Pancreas (tissue), 10 donors: ENCODE measurements around the gene RIN1. TPM values are rescaled to one million over a fixed set of nuclear protein-coding genes. Genes with fewer than 3 reads are reported as not detected.

Source experiments
- ATAC-seq, 4 donors: fragments of 200-7000 bp; cut with Tn5 transposase; one replicate each; pipeline versions ENCODE4 v1.8.0 to v1.9.1; 2020; ENCODE audit warnings: mild to moderate bottlenecking in 4 of 4, moderate library complexity in 4 of 4
- DNase-seq, 6 donors: peaks; one replicate each; pipeline ENCODE4 v3.0.0-alpha.2; 2020
- FAIRE-seq: peaks from 2 replicates; lab custom pipeline; 2012; peaks lifted over from hg19 to GRCh38; lab: Jason Lieb, UNC
- H3K27ac ChIP-seq, 4 donors: fragments of 200-600 bp; sonication (generic); 1 replicate in 3 of 4; 2 replicates in 1 of 4; pipeline versions ENCODE4 v1.5.0 to v1.8.0; 2020
- H3K27me3 ChIP-seq, 4 donors: fragments of 200-600 bp; one replicate each; pipeline ENCODE4 v1.8.0; 2021
- H3K36me3 ChIP-seq, 3 donors: fragments of 200-600 bp; sonication (generic) in 1 of 3; one replicate each; pipeline versions ENCODE4 v1.5.0 to v1.8.0; 2020 to 2021
- H3K4me1 ChIP-seq, 3 donors: fragments of 200-600 bp; one replicate each; pipeline ENCODE4 v1.8.0; 2021
- H3K4me3 ChIP-seq, 4 donors: fragments of 200-600 bp; sonication (generic) in 2 of 4; one replicate each; pipeline versions ENCODE4 v1.5.0 to v1.8.0; 2020 to 2021
- H3K9me3 ChIP-seq, 4 donors: fragments of 200-600 bp; one replicate each; pipeline ENCODE4 v1.8.0; 2021
- CTCF ChIP-seq, 4 donors: fragments of 200-600 bp; sonication (generic) in 3 of 4; IDR thresholded peaks; one replicate each; pipeline versions ENCODE4 v1.5.0 to v1.8.0; 2021; ENCODE audit warnings: antibody characterized with exemption in 4 of 4
- WGBS, 2 donors: extraction: QIAGEN DNeasy Blood & Tissue Kit; methylation state at CpG; one replicate each; pipeline ENCODE4 v1.1.7; 2013; 5-methylcytosine and 5-hydroxymethylcytosine counted together
- intact Hi-C, 3 donors: fragments of 100-400 bp; cut with DNase I; formaldehyde crosslinking; loops; one replicate each; pipeline versions ENCODE4 v1.11.1 to v1.14.2; 2022
- polyA plus RNA-seq, 2 donors: library from polyadenylated mRNA; stranded (reverse); fragments of 200-250 nt; gene quantifications; one replicate each; pipeline ENCODE4 v1.2.3, GENCODE V29; 2013
- total RNA-seq, 6 donors: library from RNA; stranded (reverse); fragmentation: NEBNext Ultra II Directional in 4 of 6; extraction: Animal tissue kit (Norgen Biotek cat#: 25700) in 4 of 6; gene quantifications; one replicate each; pipeline versions ENCODE4 v1.2.1 to v1.2.4, GENCODE V29; 2021 to 2023
- donor health status: healthy with polysubstance abuse.
- donor health status: DM: no; HTN: no; CAD: no; lungs with moderate emphysema.
- donor health status: DM: no; HTN: no; CAD: no.
- donor health status: control.
- donor health status: control.
- donor health status: Bipolar disorder and iron deficiency.
- donor health status: DM: yes; HTN: yes; CAD: no.
- donor health status: DM: no; HTN: no; CAD: no.
- donor health status: DM: no; HTN: no; CAD: no.
- donor health status: DM: yes; HTN: yes; CAD: no.

RIN1 gene
- total and polyA plus RNA-seq, 8 donors, result 2.7 to 15.7 (median 4.8) TPM

GRCh38 chr11:66365711-66366619 is 29.7 kb upstream of the RIN1 start:
- Histone ChIP-seq H3K36me3 (no peaks in the 10 kb centered on the region), H3K4me1 (no peaks in the 10 kb centered on the region), H3K9me3 (no peaks in the 10 kb centered on the region), H3K27ac (no peak overlapping the region), H3K27me3 (no peaks in the 10 kb centered on the region), H3K4me3 (no peak overlapping the region)
- 88 to 90% methylated on average over 14 of the region's 14 CpGs for WGBS, 2 donors
- TF ChIP-seq CTCF (IDR thresholded peaks at IDR 0.05), result no peak
- intact Hi-C loops, result no loop called here
- ATAC-seq (no peak), DNase-seq (peak in 2 of 6 donors; percentile 22 to 56), FAIRE-seq (no peak)

GRCh38 chr11:66365166-66365565 is 28.9 kb upstream of the RIN1 start:
- no peak for TF ChIP-seq CTCF (IDR thresholded peaks at IDR 0.05)
- Histone ChIP-seq H3K36me3 (no peaks in the 10 kb centered on the region), H3K27me3 (no peaks in the 10 kb centered on the region), H3K27ac (no peak overlapping the region), H3K9me3 (no peaks in the 10 kb centered on the region), H3K4me1 (no peaks in the 10 kb centered on the region), H3K4me3 (no peak overlapping the region)
- WGBS, 2 donors, result 93 to 96% methylated on average over 6 of the region's 6 CpGs
- intact Hi-C loops, result no loop called here
- peak in 1 of 6 donors; percentile 14 for DNase-seq
- ATAC-seq, result no peak
- no peak for FAIRE-seq

- FAIRE-seq (no peak), DNase-seq (peak in 4 of 6 donors; percentile 61 to 79 (median 77)), ATAC-seq (peak in 3 of 4 donors; percentile 21 to 56 (median 51))
- TF ChIP-seq CTCF (IDR thresholded peaks at IDR 0.05), result peak; percentile 36 to 56 (median 48)
- intact Hi-C loops, result no loop called here
- H3K36me3 ChIP-seq, result no peaks in the 10 kb centered on the region
- H3K27ac ChIP-seq, result no peak overlapping the region
- no peaks in the 10 kb centered on the region for H3K9me3 ChIP-seq
- 81% methylated on average over 14 to 15 of the region's 15 CpGs for WGBS, 2 donors
- no peak overlapping the region for H3K4me3 ChIP-seq
- no peaks in the 10 kb centered on the region for H3K27me3 ChIP-seq
- H3K4me1 ChIP-seq, result no peaks in the 10 kb centered on the region
Measured at GRCh38 chr11:66363805-66364535, 27.7 kb upstream of the RIN1 start.

GRCh38 chr11:66363187-66363601 is 27.0 kb upstream of the RIN1 start:
- FAIRE-seq, result no peak

More at GRCh38 chr11:66363187-66363601, 27.0 kb upstream of the RIN1 start:
- no peaks in the 10 kb centered on the region for H3K4me1 ChIP-seq
- H3K27ac ChIP-seq, result no peak overlapping the region
- no peaks in the 10 kb centered on the region for H3K9me3 ChIP-seq
- 82 to 89% methylated on average over 14 of the region's 14 CpGs for WGBS, 2 donors
- no peak for TF ChIP-seq CTCF (IDR thresholded peaks at IDR 0.05)
- no peak for ATAC-seq
- intact Hi-C loops, result no loop called here
- no peak overlapping the region for H3K4me3 ChIP-seq
- no peaks in the 10 kb centered on the region for H3K36me3 ChIP-seq
- no peaks in the 10 kb centered on the region for H3K27me3 ChIP-seq
- peak in 2 of 6 donors; percentile 10 to 44 for DNase-seq
